ENCODE measurements around the gene SNAPC4.

- no peak for TF ChIP-seq TEAD4 (IDR thresholded peaks at IDR 0.05)
- TF ChIP-seq CEBPB (IDR thresholded peaks at IDR 0.05), result no peak
- TF ChIP-seq EP300 (IDR thresholded peaks at IDR 0.05; ENCODE audit: borderline replicate concordance), result no peak
- no peak for TF ChIP-seq REST (IDR thresholded peaks at IDR 0.05; ENCODE audit: low read depth)
- no peak; the same call in 1 of the 2 replicates for TF ChIP-seq TAF1 (IDR thresholded peaks at IDR 0.05; ENCODE audit: low read depth)
- TF ChIP-seq USF1 (IDR thresholded peaks at IDR 0.05), result no peak
- no peak for TF ChIP-seq EGR1 (IDR thresholded peaks at IDR 0.05)
- TF ChIP-seq YY1 (IDR thresholded peaks at IDR 0.05; ENCODE audit: low read depth), result no peak
These were observed 39.8 kb upstream of the SNAPC4 start, which contains the start of gene INPP5E for GRCh38 chr9:136439481-136440408.
